PC-3 (cell line): ENCODE results near the gene PID1. TPM values are rescaled to one million over a fixed set of nuclear protein-coding genes. Genes with fewer than 3 reads are reported as not detected.

Source experiments
- ATAC-seq: fragments of 200-7000 bp; cut with Tn5 transposase; 2 replicates; pipeline ENCODE4 v1.9.1; 2020; ENCODE audit warnings: mild to moderate bottlenecking, moderate library complexity
- BruUV-seq: library from RNA; stranded (reverse); fragments of 400-500 nt; replicated peaks from 2 replicates; lab custom pipeline; 2021; lab: Mats Ljungman, UMichigan
- CTCF ChIA-PET: fragments of 300-600 bp; sonication (Branson Sonifier 250); formaldehyde crosslinking; loops from one replicate; lab custom pipeline; 2022; ENCODE audit warnings: antibody characterized with exemption; lab: Charles Lee
- POLR2A ChIA-PET: fragments of 300-600 bp; sonication (Branson Sonifier 250); formaldehyde crosslinking; loops from one replicate; lab custom pipeline; 2022; ENCODE audit warnings: antibody characterized with exemption; ENCODE audit not compliant: unreplicated experiment; lab: Charles Lee
- DNase-seq: peaks from one replicate; pipeline ENCODE4 v3.0.0-alpha.2; 2015
- H2AFZ ChIP-seq: fragments of 300-600 bp; sonication (generic); 2 replicates; pipeline ENCODE4 v1.6.0; 2016; ENCODE audit warnings: antibody characterized with exemption, low read length
- H3F3A ChIP-seq: fragments of 300-600 bp; sonication (generic); one replicate; pipeline ENCODE4 v1.6.0; 2017; ENCODE audit warnings: antibody characterized with exemption, low read length, control low read depth, mild to moderate bottlenecking; ENCODE audit not compliant: unreplicated experiment
- H3K27ac ChIP-seq: fragments of 300-600 bp; sonication (generic); 2 replicates; pipeline ENCODE4 v1.5.1; 2016; ENCODE audit warnings: mild to moderate bottlenecking, low read length
- H3K27me3 ChIP-seq: fragments of 300-600 bp; sonication (generic); 2 replicates; pipeline ENCODE4 v1.6.1; 2016; ENCODE audit warnings: low read length, mixed read lengths
- H3K36me3 ChIP-seq: fragments of 300-600 bp; sonication (generic); 2 replicates; pipeline ENCODE4 v1.6.1; 2016; ENCODE audit warnings: low read depth, mixed run types, low read length, mixed read lengths
- H3K4me1 ChIP-seq: fragments of 300-600 bp; sonication (generic); 2 replicates; pipeline ENCODE4 v1.5.1; 2016; ENCODE audit warnings: low read length; ENCODE audit not compliant: insufficient read depth
- H3K4me2 ChIP-seq: fragments of 300-600 bp; sonication (generic); 2 replicates; pipeline ENCODE4 v1.6.0; 2016; ENCODE audit warnings: low read length
- H3K4me3 ChIP-seq: fragments of 300-600 bp; sonication (generic); 2 replicates; pipeline ENCODE4 v1.5.1; 2016; ENCODE audit warnings: mild to moderate bottlenecking, low read length, mixed read lengths
- H3K79me2 ChIP-seq: fragments of 300-600 bp; sonication (generic); 2 replicates; pipeline ENCODE4 v1.6.1; 2017; ENCODE audit warnings: low read length, mixed read lengths
- H3K9ac ChIP-seq: fragments of 300-600 bp; sonication (generic); 2 replicates; pipeline ENCODE4 v1.6.0; 2016; ENCODE audit warnings: mild to moderate bottlenecking, low read length
- H3K9me2 ChIP-seq: fragments of 300-600 bp; sonication (generic); replicated peaks from 2 replicates; pipeline ENCODE4 v1.6.1; 2016; ENCODE audit warnings: mixed run types, low read length, mixed read lengths
- H3K9me3 ChIP-seq: fragments of 300-600 bp; sonication (generic); 2 replicates; pipeline ENCODE4 v1.6.1; 2016; ENCODE audit warnings: low read length, mixed read lengths
- H4K20me1 ChIP-seq: fragments of 300-600 bp; sonication (generic); 2 replicates; pipeline ENCODE4 v1.6.1; 2016; ENCODE audit warnings: low read length, mixed read lengths
- CTCF ChIP-seq: fragments of 300-600 bp; sonication (generic); conservative IDR thresholded peaks from 2 replicates; pipeline ENCODE4 v1.5.1; 2017; ENCODE audit warnings: antibody characterized with exemption, low read depth, mild to moderate bottlenecking, low read length
- EZH2 ChIP-seq: fragments of 300-600 bp; sonication (generic); IDR thresholded peaks from one replicate; pipeline ENCODE4 v1.6.1; 2017; ENCODE audit warnings: antibody characterized with exemption, mild to moderate bottlenecking, low read length; ENCODE audit not compliant: unreplicated experiment
- EZH2phosphoT487 ChIP-seq: fragments of 300-600 bp; sonication (generic); IDR thresholded peaks from 2 replicates; pipeline ENCODE4 v1.6.1; 2018; ENCODE audit warnings: mild to moderate bottlenecking, antibody characterized with exemption, low read length, borderline replicate concordance
- intact Hi-C: fragments of 100-400 bp; cut with micrococcal nuclease; formaldehyde crosslinking; loops from 2 replicates; pipeline ENCODE4 v1.9.0; 2023
- total RNA-seq: library from RNA; depleted of rRNA; stranded (reverse); fragments of >200 nt; gene quantifications from 2 replicates; pipeline ENCODE4 v1.2.3, GENCODE V29; 2014

The PID1 gene
- total RNA-seq, 1 experiment from 2014 or later: 0.84 TPM

DNA sequence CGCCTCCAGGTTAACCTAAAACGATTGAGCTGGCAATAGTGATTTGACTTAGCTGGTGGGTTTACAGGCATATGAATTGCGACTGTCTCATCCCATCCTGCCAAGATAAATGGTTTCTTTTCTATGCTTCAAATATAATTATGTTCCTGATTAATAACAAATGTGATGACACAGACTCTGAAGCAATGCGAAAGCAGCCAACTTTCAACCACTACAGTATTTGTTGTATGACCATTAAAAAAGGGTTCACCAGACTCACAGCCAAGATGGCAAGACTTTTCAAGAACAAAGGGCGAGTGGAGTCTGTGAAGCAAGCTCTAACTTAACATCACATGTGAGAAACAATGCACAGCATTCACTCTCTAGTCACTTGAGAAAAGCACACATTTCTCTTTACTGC, 186.6 kb downstream of the PID1 start:
- H3K36me3 ChIP-seq: no peaks in the 10 kb centered on the region
- ChIA-PET CTCF (no interaction called here), POLR2A (no interaction called here)
- H4K20me1 ChIP-seq: no peaks in the 10 kb centered on the region
- intact Hi-C loops: no loop called here
- H3K27ac ChIP-seq: no peak overlapping the region
- BruUV-seq: no TSS peak
- no peak overlapping the region for H2AFZ ChIP-seq
- TF ChIP-seq CTCF (no peak), EZH2 (no peak), EZH2phosphoT487 (no peak)
- H3K4me3 ChIP-seq: no peak overlapping the region
- H3K79me2 ChIP-seq: no peaks in the 10 kb centered on the region
- H3K9me3 ChIP-seq: no peaks in the 10 kb centered on the region
- no peaks in the 10 kb centered on the region for H3K9me2 ChIP-seq
- H3K4me2 ChIP-seq: no peak overlapping the region
- ATAC-seq (no peak), DNase-seq (no peak)
- no peak overlapping the region for H3K9ac ChIP-seq
- H3F3A ChIP-seq: no peaks in the 10 kb centered on the region
- peaks cover 4% of the 10 kb centered on the region; the same call in 1 of the 2 replicates for H3K4me1 ChIP-seq
- 0 out of 2 replicates have a peak, but pooled peaks cover 12% of the 10 kb centered on the region for H3K27me3 ChIP-seq

DNA sequence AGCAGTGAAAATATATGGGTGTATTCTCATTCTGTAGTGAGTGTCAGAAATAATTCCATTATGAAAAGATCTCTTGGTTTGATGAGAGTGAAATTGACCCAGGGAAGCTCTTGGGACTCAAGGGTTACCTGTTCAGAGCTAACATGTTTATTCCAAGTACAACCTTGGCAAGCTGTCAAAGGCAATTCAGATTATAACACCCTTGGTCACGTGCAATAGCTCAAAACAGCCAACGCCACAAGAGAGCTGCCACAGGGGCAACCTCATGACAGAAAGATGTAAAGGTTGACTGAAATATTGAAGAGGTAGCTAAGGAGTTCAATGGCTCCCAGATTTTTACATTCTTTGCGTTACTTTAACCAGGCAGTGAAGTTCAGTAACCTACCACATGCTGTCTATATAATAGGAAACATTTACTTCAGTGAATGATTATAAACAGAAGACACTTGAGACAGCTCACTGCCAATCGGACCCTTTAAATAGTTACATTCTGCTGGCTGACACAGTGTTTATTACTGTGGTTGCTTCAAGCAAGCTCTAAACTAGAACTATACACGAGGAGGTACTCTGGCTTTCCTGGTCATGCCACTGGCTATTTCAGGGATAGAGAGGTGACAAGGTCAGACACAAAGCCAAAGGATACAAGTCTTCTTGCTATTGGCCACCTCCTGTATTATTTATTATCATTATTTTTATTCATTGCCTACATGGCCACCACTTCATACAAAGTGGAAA, 187.3 kb downstream of the PID1 start:
- Histone ChIP-seq H3K27me3 (0 out of 2 replicates have a peak, but pooled peaks cover 12% of the 10 kb centered on the region), H3K4me2 (no peak overlapping the region), H4K20me1 (no peaks in the 10 kb centered on the region), H3K4me3 (no peak overlapping the region), H3K79me2 (no peaks in the 10 kb centered on the region), H3K9me3 (no peaks in the 10 kb centered on the region), H3K27ac (no peak overlapping the region), H3F3A (no peaks in the 10 kb centered on the region), H3K9me2 (no peaks in the 10 kb centered on the region), H3K9ac (no peak overlapping the region), H3K4me1 (peaks cover 4% of the 10 kb centered on the region; the same call in 1 of the 2 replicates), H2AFZ (no peak overlapping the region), H3K36me3 (no peaks in the 10 kb centered on the region)
- no TSS peak for BruUV-seq
- no peak for ATAC-seq
- TF ChIP-seq CTCF: no peak
- no peak for TF ChIP-seq EZH2phosphoT487
- TF ChIP-seq EZH2: no peak
- intact Hi-C loops: no loop called here
- POLR2A ChIA-PET: no interaction called here
- CTCF ChIA-PET: no interaction called here
- DNase-seq: no peak

DNA sequence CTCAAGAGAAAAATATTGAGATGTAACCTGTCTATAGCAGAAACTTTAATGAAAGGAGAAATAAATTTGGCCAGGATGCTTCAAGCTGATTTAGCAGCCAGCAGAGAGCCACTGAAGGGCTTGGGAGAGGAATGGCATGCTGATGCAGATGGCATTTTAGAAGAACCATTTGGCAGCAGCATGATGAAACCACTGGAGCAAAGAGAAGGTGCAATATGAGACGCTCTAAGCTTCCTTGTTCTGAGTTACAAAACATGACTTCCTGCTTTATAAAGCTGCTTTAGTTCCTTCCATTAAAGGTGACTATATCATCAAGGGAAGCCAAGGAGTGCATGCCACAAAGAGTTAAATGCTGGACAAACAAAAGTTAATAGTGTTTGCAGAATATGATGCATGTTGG, 189.7 kb downstream of the PID1 start:
- Histone ChIP-seq H3K9me3 (no peaks in the 10 kb centered on the region), H3K79me2 (no peaks in the 10 kb centered on the region), H3K9ac (no peak overlapping the region), H3K4me3 (no peak overlapping the region), H3K4me2 (no peak overlapping the region), H4K20me1 (no peaks in the 10 kb centered on the region), H3F3A (no peaks in the 10 kb centered on the region), H2AFZ (no peak overlapping the region), H3K27me3 (no peaks in the 10 kb centered on the region), H3K27ac (no peak overlapping the region), H3K9me2 (no peaks in the 10 kb centered on the region), H3K36me3 (no peaks in the 10 kb centered on the region), H3K4me1 (peaks cover 4% of the 10 kb centered on the region; the same call in 1 of the 2 replicates)
- DNase-seq (peak; percentile 49), ATAC-seq (peak; percentile 62)
- CTCF ChIA-PET: no interaction called here
- BruUV-seq: no TSS peak
- no peak for TF ChIP-seq EZH2
- TF ChIP-seq EZH2phosphoT487: no peak
- TF ChIP-seq CTCF: no peak
- intact Hi-C loops: no loop called here
- POLR2A ChIA-PET: no interaction called here
